HCT116 (cell line): ENCODE results near the gene CAMK1D. TPM values are rescaled to one million over a fixed set of nuclear protein-coding genes. Genes with fewer than 3 reads are reported as not detected.

Source experiments
- ATAC-seq: fragments of 200-7000 bp; cut with Tn5 transposase; 2 replicates; pipeline ENCODE4 v1.9.1; 2020; ENCODE audit warnings: mild to moderate bottlenecking, moderate library complexity
- BruUV-seq: library from RNA; stranded (reverse); fragments of 400-500 nt; replicated peaks from 2 replicates; lab custom pipeline; 2021; lab: Mats Ljungman, UMichigan
- CTCF ChIA-PET: fragments of 300-600 bp; sonication (Branson Sonifier 250); formaldehyde crosslinking; loops from one replicate; lab custom pipeline; 2021; ENCODE audit warnings: antibody characterized with exemption; lab: Charles Lee
- POLR2A ChIA-PET: fragments of 300-600, 350-600 bp; sonication (Branson Sonifier 250); formaldehyde crosslinking; loops from one replicate; lab custom pipeline; 2021; ENCODE audit warnings: antibody characterized with exemption; lab: Charles Lee
- RAD21 ChIA-PET, 2 experiments: fragments of 300-600 bp; sonication (Branson Sonifier 250); formaldehyde crosslinking; loops; one replicate each; lab custom pipeline; 2023; ENCODE audit warnings: low total read pairs in 2 of 2; ENCODE audit not compliant: uncharacterized antibody in 2 of 2, unreplicated experiment in 2 of 2, low non-redundant PET in 1 of 2; lab: Charles Lee
- DNase-seq: peaks from one replicate; pipeline ENCODE4 v3.0.0-alpha.2; 2010; ENCODE audit warnings: low read depth, low spot score
- H2AFZ ChIP-seq: fragments of 200-600 bp; shearing (Covaris generic), sonication (generic); 2 replicates; pipeline ENCODE4 v1.6.1; 2017; ENCODE audit warnings: low read depth, mixed run types, mixed read lengths, antibody characterized with exemption, low read length; ENCODE audit not compliant: poor library complexity, severe bottlenecking
- H3K27ac ChIP-seq: 2 replicates; pipeline ENCODE4 v1.5.1; 2012; ENCODE audit warnings: low read depth, low read length
- H3K27me3 ChIP-seq: fragments of 200-600 bp; sonication (generic); 2 replicates; pipeline ENCODE4 v1.6.1; 2016; ENCODE audit warnings: mixed run types, low read length, mixed read lengths; ENCODE audit not compliant: insufficient read depth
- H3K36me3 ChIP-seq, 2 experiments: fragments of 200-500 bp in 1 of 2; fragments of 200-600 bp in 1 of 2; sonication (Bioruptor generic) in 1 of 2; sonication (generic) in 1 of 2; 2 replicates each; pipeline versions ENCODE4 v1.5.1 to v1.6.1; 2014 to 2016; ENCODE audit warnings: low read length in 2 of 2, inconsistent platforms in 1 of 2, mixed read lengths in 1 of 2, mixed run types in 1 of 2; ENCODE audit not compliant: insufficient read depth in 2 of 2, control insufficient read depth in 1 of 2
- H3K4me1 ChIP-seq, 2 experiments: fragments of 200-600 bp in 1 of 2; sonication (generic) in 1 of 2; 2 replicates each; pipeline versions ENCODE4 v1.5.1 to v1.6.1; 2012 to 2017; ENCODE audit warnings: low read length in 2 of 2, inconsistent platforms in 1 of 2, mild to moderate bottlenecking in 1 of 2, mixed read lengths in 1 of 2, mixed run types in 1 of 2, moderate library complexity in 1 of 2; ENCODE audit not compliant: insufficient read depth in 2 of 2, control insufficient read depth in 1 of 2
- H3K4me2 ChIP-seq: fragments of 200-600 bp; sonication (generic); 2 replicates; pipeline ENCODE4 v1.6.1; 2017; ENCODE audit warnings: mixed run types, low read length, mixed read lengths
- H3K4me3 ChIP-seq, 2 experiments: fragments of 200-600 bp in 1 of 2; sonication (generic) in 1 of 2; replicated peaks in 1 of 2; 2 replicates each; pipeline ENCODE4 v1.5.1; 2011 to 2016; ENCODE audit warnings: low read length in 2 of 2, control low read depth in 1 of 2, low read depth in 1 of 2, mild to moderate bottlenecking in 1 of 2, mixed read lengths in 1 of 2, mixed run types in 1 of 2
- H3K79me2 ChIP-seq: fragments of 200-600 bp; sonication (generic); 2 replicates; pipeline ENCODE4 v1.6.1; 2017; ENCODE audit warnings: mild to moderate bottlenecking, mixed run types, low read length, moderate library complexity, mixed read lengths; ENCODE audit not compliant: insufficient read depth
- H3K9ac ChIP-seq: fragments of 200-600 bp; sonication (generic); 2 replicates; pipeline ENCODE4 v1.6.1; 2016; ENCODE audit warnings: low read length, mixed read lengths
- H3K9me2 ChIP-seq: fragments of 200-600 bp; sonication (generic), shearing (Covaris generic); 2 replicates; pipeline ENCODE4 v1.6.1; 2017; ENCODE audit warnings: mixed run types, mild to moderate bottlenecking, moderate library complexity; ENCODE audit not compliant: insufficient read depth
- H3K9me3 ChIP-seq, 2 experiments: fragments of 200-500 bp in 1 of 2; fragments of 200-600 bp in 1 of 2; sonication (Bioruptor generic) in 1 of 2; sonication (generic) in 1 of 2; 2 replicates each; pipeline ENCODE4 v1.6.1; 2014 to 2017; ENCODE audit warnings: low read length in 2 of 2, mixed read lengths in 2 of 2, inconsistent platforms in 1 of 2, low read depth in 1 of 2, mild to moderate bottlenecking in 1 of 2, mixed run types in 1 of 2, moderate library complexity in 1 of 2; ENCODE audit not compliant: control insufficient read depth in 1 of 2, insufficient read depth in 1 of 2
- H4K20me1 ChIP-seq: fragments of 200-600 bp; sonication (generic), shearing (Covaris generic); 2 replicates; pipeline ENCODE4 v1.6.1; 2017; ENCODE audit warnings: mixed run types, mild to moderate bottlenecking, moderate library complexity; ENCODE audit not compliant: insufficient read depth
- CEBPB ChIP-seq: IDR thresholded peaks from 2 replicates; pipeline ENCODE4 v1.6.1; 2012; ENCODE audit warnings: low read depth
- EGR1 ChIP-seq: IDR thresholded peaks from 2 replicates; pipeline ENCODE4 v1.6.1; 2012; ENCODE audit warnings: low read depth
- ELF1 ChIP-seq: IDR thresholded peaks from 2 replicates; pipeline ENCODE4 v1.6.1; 2012; ENCODE audit warnings: low read depth, borderline replicate concordance
- EZH2 ChIP-seq: fragments of 200-600 bp; sonication (generic); IDR thresholded peaks from 2 replicates; pipeline ENCODE4 v1.6.1; 2017; ENCODE audit warnings: antibody characterized with exemption, mixed run types
- RAD21 ChIP-seq: IDR thresholded peaks from 2 replicates; pipeline ENCODE4 v1.6.1; 2012; ENCODE audit warnings: low read depth, mild to moderate bottlenecking
- SP1 ChIP-seq: IDR thresholded peaks from 2 replicates; pipeline ENCODE4 v1.6.1; 2012; ENCODE audit warnings: low read depth
- ZFX ChIP-seq: fragments of 450-650 bp; IDR thresholded peaks from 2 replicates; pipeline ENCODE4 v1.6.1; 2017
- intact Hi-C: fragments of 100-400 bp; cut with micrococcal nuclease; formaldehyde crosslinking; loops from 2 replicates; pipeline ENCODE4 v1.10.0; 2022
- total RNA-seq: library from RNA; stranded (reverse); gene quantifications from one replicate; pipeline ENCODE4 v1.2.1, GENCODE V29; 2021; ENCODE audit not compliant: unreplicated experiment
- TF ChIP-seq, protein P1 (sequence below): IDR thresholded peaks from 2 replicates; pipeline ENCODE4 v1.6.1; 2012

CAMK1D gene
- total RNA-seq, 1 experiment from 2014 or later: 9.6 TPM

DNA sequence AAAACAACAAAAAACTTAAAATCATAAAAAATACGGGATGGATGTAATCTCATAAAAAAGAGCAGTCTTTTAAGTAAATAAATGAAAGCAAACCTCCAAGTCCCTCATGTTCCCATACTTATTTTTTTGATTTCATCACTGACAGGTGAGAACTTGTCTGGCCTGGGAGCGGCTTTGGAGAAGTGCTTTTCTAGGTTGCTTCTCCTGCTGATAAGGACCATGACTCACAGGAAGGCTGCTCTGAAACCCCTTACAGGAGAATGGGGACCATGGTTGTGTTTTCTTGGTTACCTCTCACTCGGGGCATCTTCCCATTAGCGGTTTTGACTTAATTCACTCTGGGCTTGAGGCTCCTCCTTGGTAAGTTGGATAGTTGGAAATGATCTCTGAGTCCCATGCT lies 237.4 kb downstream of the CAMK1D start (continued):
- no peak for TF ChIP-seq RAD21
- TF ChIP-seq SP1: no peak
- TF ChIP-seq EZH2: no peak

DNA sequence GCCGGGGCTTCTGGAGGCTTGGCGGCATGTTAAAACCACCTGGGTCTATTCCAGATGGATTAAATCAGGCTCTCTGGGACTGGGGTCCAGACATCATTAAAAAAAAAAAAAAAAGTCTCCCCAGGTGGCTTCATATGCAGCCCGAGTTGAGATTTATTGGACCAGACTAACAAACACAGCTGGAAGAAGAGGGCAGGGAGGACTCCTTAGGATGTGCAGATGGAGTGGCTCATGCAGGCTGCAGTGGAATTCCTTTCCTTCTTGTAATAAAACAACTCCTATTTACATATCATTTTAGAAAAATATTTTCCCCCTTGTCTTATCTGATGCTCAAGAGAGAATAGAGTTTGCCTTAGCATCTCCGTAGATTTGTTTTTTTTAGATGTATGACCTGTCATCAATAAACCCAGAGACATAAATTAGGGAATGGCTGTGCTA lies 238.1 kb downstream of the CAMK1D start:
- H3K9ac ChIP-seq: no peak overlapping the region
- H3K27me3 ChIP-seq: no peaks in the 10 kb centered on the region
- H3K9me3 ChIP-seq: no peaks in the 10 kb centered on the region
- no TSS peak for BruUV-seq
- no peaks in the 10 kb centered on the region for H3K36me3 ChIP-seq
- H3K79me2 ChIP-seq: no peaks in the 10 kb centered on the region
- no peak overlapping the region for H2AFZ ChIP-seq
- H3K4me2 ChIP-seq: no peak overlapping the region
- intact Hi-C loops: no loop called here
- ChIA-PET CTCF (no interaction called here), POLR2A (no interaction called here), RAD21 (no interaction called here)
- H3K9me2 ChIP-seq: no peaks in the 10 kb centered on the region
- no peak overlapping the region for H3K4me3 ChIP-seq
- TF ChIP-seq EGR1 (no peak), ZFX (no peak), CEBPB (no peak), SP1 (no peak), EZH2 (no peak)
- TF ChIP-seq, protein P1, sequence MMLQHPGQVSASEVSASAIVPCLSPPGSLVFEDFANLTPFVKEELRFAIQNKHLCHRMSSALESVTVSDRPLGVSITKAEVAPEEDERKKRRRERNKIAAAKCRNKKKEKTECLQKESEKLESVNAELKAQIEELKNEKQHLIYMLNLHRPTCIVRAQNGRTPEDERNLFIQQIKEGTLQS: no peak
- peaks cover 0 to under 1% of the 10 kb centered on the region in 2 experiments; a peak in 1 of 4 replicates for H3K4me1 ChIP-seq
- no peaks in the 10 kb centered on the region for H4K20me1 ChIP-seq
- H3K27ac ChIP-seq: no peak overlapping the region
- ATAC-seq (no peak), DNase-seq (no peak)

DNA sequence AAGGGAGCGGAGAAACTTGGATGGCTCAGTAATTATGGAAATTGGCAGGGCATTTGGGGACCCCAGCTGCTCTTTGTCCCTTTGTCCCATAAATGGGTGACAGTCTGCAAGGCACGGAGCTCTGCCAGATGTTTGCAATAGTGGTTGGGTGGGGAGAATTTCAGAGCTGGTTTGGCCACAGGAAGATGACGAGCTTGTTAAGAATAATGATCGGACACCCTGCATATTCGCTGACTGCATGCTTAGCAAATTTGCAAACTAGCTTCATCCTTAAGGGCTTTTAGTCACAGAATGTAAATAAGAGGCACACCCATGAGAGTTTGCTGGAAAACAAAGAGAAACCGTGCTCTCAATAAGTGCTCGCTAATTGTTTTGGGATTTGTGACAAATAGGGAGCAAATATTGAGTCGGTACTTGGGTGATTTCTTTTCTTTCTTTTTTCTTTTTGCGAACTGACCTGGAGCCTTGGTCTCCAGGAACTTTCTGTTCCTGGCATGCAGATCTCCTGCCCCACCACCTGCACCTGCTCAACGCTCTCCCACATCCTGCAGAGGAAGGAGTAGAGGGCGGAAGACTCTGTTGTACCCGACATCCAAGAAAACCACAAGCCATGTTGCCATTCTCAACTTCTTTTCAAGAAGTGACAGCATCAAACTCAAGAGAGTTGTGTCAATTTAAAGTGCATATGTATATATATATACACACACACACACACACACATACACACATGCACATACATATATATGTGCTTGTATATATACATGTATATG lies 238.9 kb downstream of the CAMK1D start:
- no peaks in the 10 kb centered on the region for H3K9me2 ChIP-seq
- no peak overlapping the region for H2AFZ ChIP-seq
- no peaks in the 10 kb centered on the region for H3K79me2 ChIP-seq
- ChIA-PET RAD21 (no interaction called here), POLR2A (no interaction called here), CTCF (no interaction called here)
- H3K4me3 ChIP-seq: no peak overlapping the region
- ATAC-seq: no peak
- no peaks in the 10 kb centered on the region for H3K27me3 ChIP-seq
- DNase-seq: no peak
- no TSS peak for BruUV-seq
- H3K4me1 ChIP-seq: peaks cover 3 to 8% of the 10 kb centered on the region in 2 experiments; a peak in 3 of 4 replicates
- intact Hi-C loops: no loop called here
- H4K20me1 ChIP-seq: no peaks in the 10 kb centered on the region
- no peaks in the 10 kb centered on the region for H3K9me3 ChIP-seq
- TF ChIP-seq RAD21 (no peak), ELF1 (no peak)
- no peaks in the 10 kb centered on the region for H3K36me3 ChIP-seq
- no peak overlapping the region for H3K9ac ChIP-seq
- no peak overlapping the region for H3K27ac ChIP-seq
- H3K4me2 ChIP-seq: no peak overlapping the region
